ENCODE measurements around the gene ZCCHC7.
"Not testable (repeated sequence)": the region's sequence is repeated elsewhere in the genome, so short reads cannot be mapped to it uniquely, and the experiment has no call there.

Gene ZCCHC7

GRCh38 chr9:37300620-37301019 lies 180.2 kb downstream of the ZCCHC7 start:
- DNase-seq (ENCODE audit: low read depth): no peak
- no peak overlapping the region for H3K4me3 ChIP-seq (ENCODE audit: low read depth, low read length)
- TF ChIP-seq CTCF (IDR thresholded peaks at IDR 0.05; ENCODE audit: low read depth, low read length, missing control alignments): no peak

DNA sequence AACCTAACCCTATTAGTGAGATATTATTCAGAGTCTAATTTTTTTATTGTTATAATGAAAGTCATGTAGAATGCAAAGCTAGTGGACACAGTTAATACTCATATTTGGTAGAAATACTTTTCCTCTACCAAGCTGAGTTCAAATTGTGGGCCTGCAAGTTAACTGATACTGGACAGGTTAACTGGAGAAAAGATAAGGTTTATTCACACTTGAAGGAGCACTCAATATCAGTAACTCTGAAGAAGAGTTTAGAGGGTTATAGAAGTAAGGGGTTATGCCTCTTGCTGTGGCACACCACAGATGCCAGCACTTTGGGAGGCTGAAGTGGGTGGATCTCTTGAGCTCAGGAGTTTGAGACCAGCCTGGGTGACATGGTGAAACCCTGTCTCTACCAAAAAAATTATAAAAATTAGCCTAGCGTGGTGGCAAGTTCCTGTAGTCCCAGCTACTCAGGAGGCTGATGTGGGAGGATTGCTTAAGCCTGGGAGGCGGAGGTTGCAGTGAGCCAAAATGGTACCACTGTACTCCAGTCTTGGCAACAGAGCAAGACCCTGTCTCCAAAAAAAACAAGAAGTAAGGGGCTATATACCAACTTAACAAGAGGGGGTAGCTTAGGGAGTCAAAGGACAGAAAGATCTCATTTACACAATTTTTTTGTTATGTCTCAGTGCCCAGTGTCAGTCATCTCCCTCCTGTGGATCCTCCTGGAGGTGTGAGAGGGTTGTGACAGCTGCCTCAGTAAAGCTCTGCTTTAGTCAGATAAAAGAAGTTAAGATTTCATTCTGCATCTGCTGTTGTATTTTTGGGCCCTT lies 180.9 kb downstream of the ZCCHC7 start:
- DNase-seq (ENCODE audit: low read depth): no peak
- H3K4me3 ChIP-seq (ENCODE audit: low read depth, low read length): no peak overlapping the region
- TF ChIP-seq CTCF (IDR thresholded peaks at IDR 0.05; ENCODE audit: low read depth, low read length, missing control alignments): peak; percentile 31

DNA sequence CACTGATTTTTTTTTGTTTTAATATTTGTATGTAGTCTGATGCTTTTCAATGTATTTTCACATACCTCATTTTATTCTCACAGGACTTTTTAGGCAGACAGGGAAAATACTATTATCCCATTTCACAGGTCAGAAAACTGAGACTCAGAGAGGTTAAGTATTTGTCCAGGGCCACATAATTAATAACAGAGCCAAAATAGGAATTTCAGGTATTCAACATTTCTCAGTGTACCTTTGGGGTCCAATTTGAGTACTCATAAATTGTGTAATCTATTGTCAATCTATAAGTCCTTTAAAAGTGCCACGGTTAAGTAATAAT lies 181.4 kb downstream of the ZCCHC7 start:
- DNase-seq (ENCODE audit: low read depth): no peak
- H3K4me3 ChIP-seq (ENCODE audit: low read depth, low read length): no peak overlapping the region
- TF ChIP-seq CTCF (IDR thresholded peaks at IDR 0.05; ENCODE audit: low read depth, low read length, missing control alignments): no peak

DNA sequence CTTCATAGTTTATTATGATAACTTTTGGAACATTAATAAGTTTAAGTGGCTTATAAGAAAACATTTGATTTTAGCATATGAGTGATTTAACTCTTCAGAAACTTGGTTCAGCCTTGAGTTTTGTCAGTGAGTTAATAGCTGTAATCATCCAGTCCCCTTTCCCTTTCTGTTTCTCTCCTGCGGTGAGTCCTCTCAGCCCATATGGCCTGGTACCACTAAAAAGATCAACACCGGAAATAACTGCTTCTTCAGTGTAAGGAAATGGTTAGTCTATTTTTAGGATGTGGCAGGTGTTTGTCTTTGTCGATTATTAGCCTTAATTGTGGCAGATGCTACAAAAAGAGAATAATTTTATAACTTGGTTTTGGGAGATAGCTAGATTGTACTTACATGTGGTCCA lies 181.9 kb downstream of the ZCCHC7 start:
- H3K4me3 ChIP-seq (ENCODE audit: low read depth, low read length): no peak overlapping the region
- no peak for TF ChIP-seq CTCF (IDR thresholded peaks at IDR 0.05; ENCODE audit: low read depth, low read length, missing control alignments)
- peak; percentile 89 for DNase-seq (ENCODE audit: low read depth)

- not testable (repeated sequence) for H3K4me3 ChIP-seq (ENCODE audit: low read depth, low read length); DNase-seq (ENCODE audit: low read depth)
Observed at GRCh38 chr9:37303272-37303671, 182.9 kb downstream of the ZCCHC7 start.

DNA sequence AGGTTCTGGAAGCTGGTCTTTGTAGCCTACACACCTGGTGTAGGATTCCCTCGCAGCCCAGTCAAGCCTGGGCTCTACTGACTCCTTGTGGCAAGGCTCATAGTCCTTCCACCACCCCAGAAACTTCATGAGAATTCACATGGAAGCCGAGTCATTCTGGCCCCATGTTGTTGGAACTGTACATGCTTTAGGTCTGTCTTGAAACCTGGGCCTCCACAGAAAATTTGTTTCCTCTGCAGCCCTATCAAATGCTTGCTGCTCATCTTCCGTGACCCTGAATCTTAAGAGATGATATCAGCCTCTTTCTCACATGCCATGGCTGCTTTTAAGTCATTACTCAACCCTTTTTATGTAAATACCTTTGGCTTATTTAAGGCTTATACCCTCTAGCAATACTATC lies 188.8 kb downstream of the ZCCHC7 start:
- DNase-seq (ENCODE audit: low read depth): no peak
- no peak overlapping the region for H3K4me3 ChIP-seq (ENCODE audit: low read depth, low read length)
- TF ChIP-seq CTCF (IDR thresholded peaks at IDR 0.05; ENCODE audit: low read depth, low read length, missing control alignments): peak; percentile 60

DNA sequence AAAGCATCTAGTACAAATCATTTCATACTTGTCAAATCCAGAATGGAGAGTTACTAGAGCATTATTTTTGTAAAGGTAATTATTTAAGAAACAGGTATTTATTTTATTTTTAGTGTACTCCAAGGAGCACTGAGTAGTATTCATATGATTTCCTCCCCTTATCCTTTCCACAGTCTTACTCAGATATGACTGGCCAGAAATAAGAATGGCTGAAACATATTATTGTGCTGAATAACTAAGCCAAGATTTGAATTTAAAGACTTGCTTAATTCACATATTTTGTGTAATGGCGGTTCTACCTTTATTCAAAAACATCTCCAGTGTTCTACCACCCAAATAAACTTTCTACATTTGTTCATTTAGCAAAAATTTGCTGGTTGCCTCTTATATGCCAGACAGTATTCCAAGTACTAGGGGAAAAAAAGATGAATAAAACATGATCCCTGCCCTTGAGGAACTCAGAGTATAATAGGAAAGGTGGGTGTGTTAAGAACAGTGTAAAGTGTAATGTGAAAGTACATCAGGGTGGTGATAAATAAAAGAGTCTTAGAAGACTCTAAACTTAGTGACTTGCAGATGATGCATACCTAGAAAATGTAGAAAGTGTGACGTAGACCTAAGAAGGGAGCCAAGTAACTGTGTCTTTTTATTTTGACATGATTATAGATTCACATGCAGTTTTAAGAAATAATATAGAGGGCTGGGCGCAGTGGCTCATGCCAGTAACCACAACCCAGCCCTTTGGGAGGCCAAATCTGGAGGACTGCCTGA lies 191.7 kb downstream of the ZCCHC7 start:
- H3K4me3 ChIP-seq (ENCODE audit: low read depth, low read length): no peak overlapping the region
- TF ChIP-seq CTCF (IDR thresholded peaks at IDR 0.05; ENCODE audit: low read depth, low read length, missing control alignments): no peak
- no peak for DNase-seq (ENCODE audit: low read depth)

Measured in GM12864 (cell line).